ENCODE measurements around the gene KASH5. TPM values are rescaled to one million over a fixed set of nuclear protein-coding genes. Genes with fewer than 3 reads are reported as not detected.

KASH5 gene
- total and polyA plus RNA-seq, 2 of the 4 experiments (the other 2 are of a cell fraction), result not detected

GRCh38 chr19:49453013-49453756 is 65.1 kb downstream of the KASH5 start, which contains the start of gene ALDH16A1:
Gene ALDH16A1 (plus strand): TSS chr19:49453225. CDS start chr19:49453332, 107 bp downstream.
- H4K5ac ChIP-seq (ENCODE audit: low read depth, low read length), result peak within 1 kb of the TSS; percentile 96
- peak within 1 kb of the TSS; percentile 67 for H3K18ac ChIP-seq (ENCODE audit: low read depth, low read length)
- H4K8ac ChIP-seq (ENCODE audit: low read depth in 2 of 2, low read length in 2 of 2), result peak within 1 kb of the TSS; percentile 95 to 98
- H3K9me3 ChIP-seq (ENCODE audit: control insufficient read depth, insufficient read depth, low read length), result no peaks in the 10 kb centered on the region
- DNase-seq, result peak; percentile 96
- H2AK5ac ChIP-seq (ENCODE audit: low read depth, low read length), result peak within 1 kb of the TSS; percentile 97
- peak within 1 kb of the TSS; percentile 88 for H3K4me2 ChIP-seq (ENCODE audit: low read depth, low read length)
- intact Hi-C loops (cut with micrococcal nuclease) (no loop called here), in situ Hi-C loops (cut with MboI; ENCODE audit: low sequenced_read_pairs) (no loop called here), dilution Hi-C loops (cut with HindIII; ENCODE audit: low sequenced_read_pairs, unreplicated experiment) (no loop called here)
- ChIA-PET POLR2A (ENCODE audit: unreplicated experiment) (interaction anchor here (1.0 kb wide), 1 partner anchor 59 kb away, joined by 3 read pairs; no protein-coding TSS in a partner anchor), CTCF (interaction anchor here (0.9 kb wide), 1 partner anchor 21 kb away, joined by 4 read pairs; the partner anchor contains the start of gene FLT3LG)
- WGBS, 2 experiments (ENCODE audit: extremely low coverage in 2 of 2, insufficient read length in 1 of 2), result 1% methylated on average over 47 of the region's 66 CpGs; no CpG with 5 or more reads in 1 of the 2 experiments
- H3K27me3 ChIP-seq (ENCODE audit: control insufficient read depth, insufficient read depth, low read length), result no peaks in the 10 kb centered on the region
- peak within 1 kb of the TSS; percentile 82; the same call in 1 of the 3 replicates for H2BK15ac ChIP-seq (ENCODE audit: low read depth, low read length)
- peak within 1 kb of the TSS; percentile 85 for H3K56ac ChIP-seq (ENCODE audit: extremely low read depth, insufficient read depth, low read length)
- H2AFZ ChIP-seq (replicated peaks; ENCODE audit: low read length, poor library complexity), result peak within 1 kb of the TSS; percentile 100
- peak within 1 kb of the TSS; percentile 96 for H3K4ac ChIP-seq (ENCODE audit: low read depth, low read length)
- H3K14ac ChIP-seq (replicated peaks; ENCODE audit: low read depth, low read length), result peak within 1 kb of the TSS; percentile 96
- H4K91ac ChIP-seq (ENCODE audit: insufficient read depth, low read depth, low read length), result peak within 1 kb of the TSS; percentile 91
- H2BK5ac ChIP-seq (ENCODE audit: low read depth, low read length, poor library complexity, severe bottlenecking), result peak within 1 kb of the TSS; percentile 90
- peaks cover 2% of the 10 kb centered on the region; the same call in 1 of the 2 replicates for H3K4me1 ChIP-seq (ENCODE audit: control insufficient read depth, insufficient read depth, low read length)
- H2AK9ac ChIP-seq (replicated peaks; ENCODE audit: low read depth, low read length, poor library complexity), result peak within 1 kb of the TSS; percentile 95
- peak; percentile 94 for ATAC-seq (ENCODE audit: low read depth)
- H2BK20ac ChIP-seq (ENCODE audit: low read depth, low read length), result peak within 1 kb of the TSS; percentile 58
- H4K20me1 ChIP-seq (ENCODE audit: insufficient read depth, low read length), result peaks cover 3% of the 10 kb centered on the region; the same call in 1 of the 2 replicates
- H2BK120ac ChIP-seq (ENCODE audit: low read depth, low read length), result peak within 1 kb of the TSS; percentile 93
- peaks cover 11% of the 10 kb centered on the region for H3K9me1 ChIP-seq (ENCODE audit: insufficient read depth, low read length)
- no peaks in the 10 kb centered on the region; the same call in none of the 2 replicates for H3K36me3 ChIP-seq (ENCODE audit: control insufficient read depth, insufficient read depth, low read length)
- peaks cover 23 to 54% of the 10 kb centered on the region in 2 experiments for H3K79me1 ChIP-seq (ENCODE audit: low read depth in 1 of 2, low read length in 2 of 2)
- H3K9ac ChIP-seq (ENCODE audit: low read depth, low read length), result peak within 1 kb of the TSS; percentile 93
- peak within 1 kb of the TSS; percentile 64 for H3K4me3 ChIP-seq (ENCODE audit: insufficient read depth, low read depth, low read length)
- no TSS peak for BruUV-seq (replicated peaks)
- peak within 1 kb of the TSS; percentile 75; the same call in 1 of the 2 replicates for H3K23ac ChIP-seq (ENCODE audit: low read depth, low read length)
- H3K27ac ChIP-seq (ENCODE audit: insufficient read depth, low read length), result peak within 1 kb of the TSS; percentile 94
- no peak for TF ChIP-seq MAFK (IDR thresholded peaks at IDR 0.05; ENCODE audit: low read depth, low read length)
- TF ChIP-seq USF2 (IDR thresholded peaks at IDR 0.05; ENCODE audit: low read depth, low read length), result peak; percentile 93
- no peak for TF ChIP-seq FOS (IDR thresholded peaks at IDR 0.05; ENCODE audit: low read depth, low read length)
- no peak for TF ChIP-seq NFE2L2 (IDR thresholded peaks at IDR 0.05; ENCODE audit: low read depth, low read length)
- peak; percentile 73 for TF ChIP-seq BHLHE40 (IDR thresholded peaks at IDR 0.05; ENCODE audit: low read depth, low read length)
- no peak for TF ChIP-seq RFX5 (IDR thresholded peaks at IDR 0.05; ENCODE audit: low read depth, low read length)
- TF ChIP-seq MXI1 (IDR thresholded peaks at IDR 0.05; ENCODE audit: borderline replicate concordance, low read depth, low read length), result peak; percentile 12; the same call in 1 of the 2 replicates
- TF ChIP-seq MAZ (IDR thresholded peaks at IDR 0.05; ENCODE audit: borderline replicate concordance, low read depth, low read length), result peak; percentile 9; the same call in 1 of the 2 replicates
- peak; percentile 97 for TF ChIP-seq POLR2A (IDR thresholded peaks at IDR 0.05; ENCODE audit: low read depth, low read length)
- no peak for TF ChIP-seq RAD21 (IDR thresholded peaks at IDR 0.05; ENCODE audit: low read length)
- no peak for TF ChIP-seq RCOR1 (IDR thresholded peaks at IDR 0.05; ENCODE audit: insufficient replicate concordance, low read length)
- TF ChIP-seq SMC3 (IDR thresholded peaks at IDR 0.05; ENCODE audit: low read depth, low read length), result no peak
- TF ChIP-seq CHD1 (IDR thresholded peaks at IDR 0.05; ENCODE audit: low read depth, low read length), result no peak

All from IMR-90 (cell line).